GM12878 (cell line): ENCODE measurements around the gene ARAP1.

ENCODE experiments used
- FOXK2 ChIP-seq: fragments of 450-650 bp; IDR thresholded peaks from 2 replicates; pipeline ENCODE4 v1.6.1; 2017; ENCODE audit warnings: mild to moderate bottlenecking, moderate library complexity
- FOXM1 ChIP-seq: IDR thresholded peaks from 2 replicates; pipeline ENCODE4 v1.6.1; 2012; ENCODE audit warnings: low read depth, mild to moderate bottlenecking, inconsistent platforms, low read length, moderate library complexity
- GATAD2B ChIP-seq: fragments of 450-650 bp; conservative IDR thresholded peaks from 2 replicates; pipeline ENCODE4 v1.6.1; 2017; ENCODE audit warnings: low read depth, mild to moderate bottlenecking, moderate library complexity
- POLR2A ChIP-seq: IDR thresholded peaks from 2 replicates; pipeline ENCODE4 v1.6.1; 2011; ENCODE audit warnings: low read depth, mild to moderate bottlenecking, low read length
- TARDBP ChIP-seq: IDR thresholded peaks from 2 replicates; pipeline ENCODE4 v1.6.1; 2016; ENCODE audit warnings: borderline replicate concordance
- ZBTB40 ChIP-seq: fragments of 450-650 bp; IDR thresholded peaks from 2 replicates; pipeline ENCODE4 v1.6.1; 2016; ENCODE audit warnings: mild to moderate bottlenecking, moderate library complexity, borderline replicate concordance
- ZNF274 ChIP-seq: IDR thresholded peaks from one replicate; pipeline ENCODE4 v1.8.0; 2011; ENCODE audit not compliant: insufficient read length, insufficient read depth

GRCh38 chr11:72799441-72799840 is 47.2 kb upstream of the ARAP1 start:
- TF ChIP-seq ZNF274 (no peak), GATAD2B (no peak), POLR2A (no peak), FOXM1 (no peak), ZBTB40 (no peak), TARDBP (no peak), FOXK2 (no peak)
